ENCODE measurements around the gene ATG4B. TPM values are rescaled to one million over a fixed set of nuclear protein-coding genes. Genes with fewer than 3 reads are reported as not detected.

ATG4B gene
- total RNA-seq, 2 donors from 2014 or later, result 103 to 107 TPM

- DNase-seq (ENCODE audit: low spot score in 2 of 2) (no peak), ATAC-seq (no peak)
- Mint-ChIP-seq H3K36me3 (peaks cover 21 to 40% of the 10 kb centered on the region in 2 donors), H3K9me3 (no peaks in the 10 kb centered on the region), H3K27ac (no peak overlapping the region)
Measured at GRCh38 chr2:241722896-241723454, 85.5 kb downstream of the ATG4B start.

Other genes with a start within 250 kb of the ATG4B start
- gene STK25, start 129.1 kb upstream of the ATG4B start, total RNA-seq, result 10 to 100 TPM; 35.3 to 95.5 TPM
- under 1 TPM in 1 of 2 donors, not detected in 1; 0.35 TPM for gene BOK, start 78.9 kb upstream of the ATG4B start, total RNA-seq
- gene THAP4, start 535 bp upstream of the ATG4B start, total RNA-seq, result 10 to 100 TPM; 42.2 to 45.8 TPM
- gene DTYMK, start 49.1 kb downstream of the ATG4B start, total RNA-seq, result 10 to 100 TPM; 85.5 to 92.9 TPM
- gene ING5, start 64.3 kb downstream of the ATG4B start, total RNA-seq, result 10 to 100 TPM; 36.9 to 41.6 TPM
- gene D2HGDH, start 96.9 kb downstream of the ATG4B start, total RNA-seq, result 10 to 100 TPM; 22.1 to 38.2 TPM
- gene GAL3ST2, start 139.1 kb downstream of the ATG4B start, total RNA-seq, result 1 to 10 TPM in 1 of 2 donors, under 1 TPM in 1; 0.16 to 1.1 TPM
- 1 to 10 TPM; 1.1 to 1.2 TPM for gene NEU4, start 171.5 kb downstream of the ATG4B start, total RNA-seq
- gene PDCD1, start 221.2 kb downstream of the ATG4B start, total RNA-seq, result 10 to 100 TPM; 22.5 to 25.4 TPM
- gene RTP5, start 232.0 kb downstream of the ATG4B start, total RNA-seq, result under 1 TPM in 1 of 2 donors, not detected in 1; 0.09 TPM